Measurements from ENCODE around the gene SPEF2.

SPEF2 gene, protein sequence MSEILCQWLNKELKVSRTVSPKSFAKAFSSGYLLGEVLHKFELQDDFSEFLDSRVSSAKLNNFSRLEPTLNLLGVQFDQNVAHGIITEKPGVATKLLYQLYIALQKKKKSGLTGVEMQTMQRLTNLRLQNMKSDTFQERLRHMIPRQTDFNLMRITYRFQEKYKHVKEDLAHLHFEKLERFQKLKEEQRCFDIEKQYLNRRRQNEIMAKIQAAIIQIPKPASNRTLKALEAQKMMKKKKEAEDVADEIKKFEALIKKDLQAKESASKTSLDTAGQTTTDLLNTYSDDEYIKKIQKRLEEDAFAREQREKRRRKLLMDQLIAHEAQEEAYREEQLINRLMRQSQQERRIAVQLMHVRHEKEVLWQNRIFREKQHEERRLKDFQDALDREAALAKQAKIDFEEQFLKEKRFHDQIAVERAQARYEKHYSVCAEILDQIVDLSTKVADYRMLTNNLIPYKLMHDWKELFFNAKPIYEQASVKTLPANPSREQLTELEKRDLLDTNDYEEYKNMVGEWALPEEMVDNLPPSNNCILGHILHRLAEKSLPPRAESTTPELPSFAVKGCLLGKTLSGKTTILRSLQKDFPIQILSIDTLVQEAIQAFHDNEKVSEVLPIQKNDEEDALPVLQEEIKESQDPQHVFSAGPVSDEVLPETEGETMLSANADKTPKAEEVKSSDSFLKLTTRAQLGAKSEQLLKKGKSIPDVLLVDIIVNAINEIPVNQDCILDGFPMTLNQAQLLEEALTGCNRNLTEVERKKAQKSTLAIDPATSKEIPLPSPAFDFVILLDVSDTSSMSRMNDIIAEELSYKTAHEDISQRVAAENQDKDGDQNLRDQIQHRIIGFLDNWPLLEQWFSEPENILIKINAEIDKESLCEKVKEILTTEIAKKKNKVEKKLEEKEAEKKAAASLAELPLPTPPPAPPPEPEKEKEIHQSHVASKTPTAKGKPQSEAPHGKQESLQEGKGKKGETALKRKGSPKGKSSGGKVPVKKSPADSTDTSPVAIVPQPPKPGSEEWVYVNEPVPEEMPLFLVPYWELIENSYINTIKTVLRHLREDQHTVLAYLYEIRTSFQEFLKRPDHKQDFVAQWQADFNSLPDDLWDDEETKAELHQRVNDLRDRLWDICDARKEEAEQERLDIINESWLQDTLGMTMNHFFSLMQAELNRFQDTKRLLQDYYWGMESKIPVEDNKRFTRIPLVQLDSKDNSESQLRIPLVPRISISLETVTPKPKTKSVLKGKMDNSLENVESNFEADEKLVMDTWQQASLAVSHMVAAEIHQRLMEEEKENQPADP (N-terminal part only)

DNA sequence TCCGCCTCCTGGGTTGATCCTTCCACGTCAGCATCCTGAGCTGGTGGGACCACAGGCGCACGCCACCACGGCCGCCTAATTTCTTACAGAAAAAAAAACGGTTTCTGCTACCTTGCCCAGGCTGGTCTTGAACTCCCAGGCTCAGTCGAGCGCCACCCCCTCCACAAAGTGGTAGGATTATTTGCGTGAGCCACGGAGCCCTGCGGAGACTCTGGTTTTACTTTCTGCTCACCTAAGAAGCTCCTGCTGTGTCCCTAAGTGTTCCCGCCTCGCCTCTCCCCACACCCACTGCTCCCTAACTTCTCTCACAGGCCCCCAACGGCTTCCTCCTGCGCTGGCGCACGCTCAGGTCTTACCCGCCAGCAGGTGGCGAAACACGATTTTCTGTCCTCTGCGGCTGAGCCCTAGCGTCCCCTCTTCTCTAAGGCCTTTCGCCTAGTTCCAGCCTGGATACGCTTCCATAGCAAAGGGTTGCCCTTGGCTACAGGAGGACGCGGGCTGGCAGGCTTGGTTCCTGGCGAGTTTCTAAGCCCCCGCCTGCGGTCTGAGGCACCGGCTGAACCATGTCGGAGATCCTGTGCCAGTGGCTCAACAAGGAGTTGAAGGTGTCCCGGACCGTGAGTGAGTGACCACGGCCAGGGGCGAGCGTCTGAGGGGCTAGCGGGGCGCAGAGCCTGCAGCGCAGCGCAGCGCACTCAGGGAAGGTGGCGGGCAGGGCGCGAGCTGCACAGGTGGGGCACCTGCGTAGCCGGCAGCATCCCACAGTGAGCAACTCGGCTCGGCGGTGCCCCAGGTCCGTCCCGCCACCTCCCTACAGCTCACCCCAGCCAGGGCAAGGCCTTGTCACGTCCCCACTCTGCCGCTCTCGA, at the start of gene SPEF2:
Gene SPEF2 (plus strand): TSS at position 429 of the 869 bp plus-strand sequence. CDS start 135 bp downstream, at position 564.
- DNase-seq: peak; percentile 96

DNA sequence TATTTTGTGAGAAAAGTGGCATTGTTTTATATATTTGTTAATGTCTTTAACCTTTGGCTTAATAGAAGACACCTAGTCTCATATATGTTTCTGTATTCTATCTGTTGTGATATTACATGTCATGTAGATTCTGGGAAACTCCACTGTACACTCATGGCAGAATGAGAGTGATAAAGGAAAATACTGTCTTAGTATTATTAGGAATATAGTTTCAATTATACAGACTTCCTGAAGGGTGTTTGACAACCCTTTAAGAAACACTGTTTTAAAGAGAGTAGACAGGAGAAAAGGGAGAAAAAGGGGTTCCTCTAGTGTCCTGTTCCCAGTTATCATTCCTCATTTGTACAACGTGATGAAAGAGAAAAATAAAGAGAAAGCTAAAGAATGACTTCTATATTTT, 42.1 kb upstream of the SPEF2 start:
- DNase-seq: no peak

DNA sequence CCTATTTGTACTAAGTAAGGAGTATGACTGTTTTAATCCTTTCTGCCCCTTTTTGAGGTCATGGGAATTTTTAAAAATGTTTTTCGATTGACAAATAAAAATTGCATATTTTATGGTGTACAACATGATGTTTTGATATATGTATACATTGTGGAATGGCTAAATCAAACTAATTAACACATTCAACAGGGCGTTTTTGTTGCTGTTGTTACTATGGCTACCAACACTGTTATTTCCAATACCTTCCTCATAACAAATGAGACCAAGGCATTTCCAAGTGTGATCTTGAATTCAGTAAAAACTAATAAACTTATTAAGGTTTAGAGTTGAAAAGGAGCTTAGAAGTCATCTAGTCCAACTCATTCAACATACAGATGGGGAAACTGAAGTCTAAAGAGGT, 30.2 kb upstream of the SPEF2 start:
- DNase-seq: no peak

DNA sequence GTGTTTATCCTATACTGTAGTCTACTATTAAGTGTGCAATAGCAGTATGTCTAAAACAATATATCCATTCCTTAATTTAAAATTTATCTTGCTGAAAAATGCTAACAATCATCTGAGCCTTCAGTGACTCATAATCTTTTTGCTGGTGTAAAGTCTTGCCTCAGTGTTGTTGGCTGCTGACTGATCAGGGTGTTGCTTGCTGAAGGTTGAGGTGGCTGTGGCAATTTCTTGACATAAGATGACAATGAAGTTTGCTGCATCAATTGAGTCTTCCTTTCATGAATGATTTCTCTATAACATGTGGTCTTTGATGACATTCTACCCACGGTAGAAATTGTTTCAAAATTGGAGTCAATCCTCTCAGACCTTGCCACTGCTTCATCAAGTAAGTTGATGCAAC, 24.3 kb upstream of the SPEF2 start:
- DNase-seq: no peak

DNA sequence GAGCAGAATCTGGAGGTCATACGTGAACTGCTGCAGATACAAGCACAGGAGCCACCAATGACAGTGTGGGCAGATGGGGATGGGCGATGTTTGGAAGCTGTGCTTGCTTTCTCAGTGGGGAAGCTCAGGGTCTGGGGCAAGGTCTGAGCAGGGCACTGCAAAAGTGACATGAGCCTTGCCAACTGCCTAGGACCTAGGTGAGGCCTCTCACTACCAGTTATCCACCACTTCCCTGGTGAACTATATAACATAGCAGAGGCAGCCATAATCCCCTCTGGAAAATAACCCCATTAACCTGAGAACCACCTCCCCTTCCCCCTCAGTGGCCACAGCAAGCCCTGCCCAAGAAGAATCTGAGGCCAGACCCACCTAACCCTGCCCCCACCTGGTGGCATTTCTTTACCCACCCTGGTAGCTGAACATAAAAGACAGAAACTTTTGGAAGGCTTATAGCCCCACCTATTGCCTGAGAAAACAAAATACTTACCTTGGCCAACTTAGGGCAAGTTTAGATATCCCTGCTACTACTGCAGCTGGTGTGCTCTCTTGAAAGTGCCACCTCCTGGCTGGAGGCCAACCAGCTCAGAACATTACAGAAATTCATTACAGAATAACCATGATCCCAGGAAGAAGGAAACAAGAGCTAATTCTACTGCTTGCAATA, 18.8 kb upstream of the SPEF2 start:
- no peak for DNase-seq

DNA sequence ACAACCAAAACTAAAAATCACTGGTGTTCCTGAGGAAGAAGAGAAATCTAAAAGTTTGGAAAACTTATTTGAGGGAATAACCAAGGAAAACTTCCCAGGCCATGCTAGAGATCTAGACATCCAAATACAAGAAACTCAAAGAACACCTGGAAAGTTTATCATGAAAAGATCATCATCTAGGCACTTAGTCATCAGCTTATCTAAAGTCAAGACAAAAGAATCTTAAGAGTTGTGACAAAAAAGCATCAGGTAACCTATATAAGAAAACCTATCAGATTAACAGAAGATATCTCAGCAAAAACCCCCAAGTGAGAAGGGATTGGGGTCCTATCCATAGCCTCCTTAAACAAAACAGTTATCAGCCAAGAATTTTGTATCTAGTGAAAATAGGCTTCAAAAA, 17.1 kb upstream of the SPEF2 start:
- no peak for DNase-seq

DNA sequence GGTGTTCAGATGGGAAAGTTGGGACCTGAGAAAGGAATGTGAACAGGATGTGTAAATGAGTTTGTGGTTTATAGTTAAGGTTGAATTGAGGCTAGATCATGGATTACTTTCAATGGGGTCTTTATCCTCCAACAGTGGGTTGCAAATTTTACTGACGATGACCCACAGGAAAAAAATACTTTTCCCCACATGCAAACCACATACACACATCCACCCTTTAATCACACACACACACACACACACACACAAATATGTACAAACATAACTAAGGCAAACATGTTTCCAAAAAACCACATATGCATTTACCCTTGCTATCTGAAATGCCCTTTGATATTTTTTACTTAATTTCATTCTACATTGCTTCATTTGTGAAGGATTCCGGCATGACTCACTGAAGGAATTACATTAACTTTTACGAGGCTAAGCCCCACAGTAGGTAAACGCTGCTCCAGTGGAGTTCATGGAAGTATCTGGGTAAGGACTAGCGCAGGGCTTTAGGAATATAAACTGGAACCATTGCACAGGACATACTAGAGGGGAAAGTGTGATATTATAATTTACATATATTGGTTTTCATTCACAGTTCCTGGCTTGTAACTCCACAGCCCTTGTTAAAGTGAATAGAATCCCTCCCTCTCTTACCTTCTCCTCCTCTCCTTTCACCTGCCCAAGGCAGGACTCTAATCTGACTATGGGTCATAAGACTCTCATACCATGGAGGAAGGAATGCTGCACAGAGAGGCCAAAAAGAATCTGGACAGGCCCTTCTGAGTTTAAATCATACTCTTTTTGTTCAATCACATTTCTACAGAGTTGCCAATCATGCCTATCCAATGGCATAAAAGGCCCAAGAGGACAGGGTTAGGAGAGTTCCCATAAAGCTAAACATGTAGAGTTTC, 8.5 kb upstream of the SPEF2 start:
- peak; percentile 24 for DNase-seq

DNA sequence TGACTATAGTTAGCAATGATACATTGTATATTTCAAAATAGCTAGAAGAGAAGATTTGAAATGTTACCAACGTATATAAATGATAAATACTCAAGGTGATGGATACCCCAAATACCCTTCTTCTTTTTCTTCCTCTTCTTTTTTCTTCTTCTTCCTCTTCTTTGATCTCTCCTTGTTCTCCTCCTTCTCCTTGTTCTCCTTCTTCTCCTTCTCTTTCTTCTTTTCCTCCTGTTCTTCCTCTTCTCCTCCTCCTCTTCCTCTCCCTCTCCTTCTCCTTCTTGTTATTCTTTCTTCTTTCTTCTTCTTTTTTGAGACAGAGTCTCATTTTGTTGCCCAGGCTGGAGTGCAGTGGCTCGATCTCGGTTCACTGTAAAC, 616 bp upstream of the SPEF2 start:
- DNase-seq: no peak

DNA sequence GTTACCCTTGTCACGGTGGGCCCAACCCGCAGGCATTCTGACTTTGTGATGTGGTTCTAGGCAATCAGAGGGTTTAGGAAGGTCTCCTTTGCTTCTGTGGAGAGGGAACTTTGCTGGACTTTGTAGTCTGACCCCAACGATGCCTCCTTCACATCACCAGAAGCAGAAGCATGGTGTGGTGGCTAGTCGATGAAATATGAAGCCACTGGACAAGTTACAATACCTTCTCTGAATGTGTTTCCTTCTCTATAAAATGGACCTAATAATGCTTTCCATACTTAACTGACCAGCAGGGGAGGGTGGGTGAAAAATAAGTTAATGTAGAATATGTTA, 607 bp downstream of the SPEF2 start:
- no peak for DNase-seq

DNA sequence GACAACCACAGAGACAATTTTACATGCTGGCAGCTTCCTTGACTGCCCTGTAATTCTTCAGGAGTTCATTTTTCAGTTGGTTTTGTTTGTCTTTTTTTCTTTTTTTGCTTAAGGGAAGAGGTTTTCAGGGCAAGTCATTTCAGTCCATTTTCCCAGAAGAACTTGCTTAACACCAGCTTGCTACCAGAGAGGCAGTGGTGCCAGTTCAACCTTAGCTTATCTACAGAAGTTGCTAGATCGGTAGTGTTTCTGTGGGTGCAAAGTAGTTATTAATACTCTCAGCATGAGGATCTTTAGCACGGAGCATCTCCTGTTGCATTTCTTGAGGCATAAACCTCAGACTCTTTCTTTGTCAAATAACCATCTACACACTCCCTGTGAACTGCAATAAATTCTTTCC, 1.1 kb downstream of the SPEF2 start:
- DNase-seq: no peak

DNA sequence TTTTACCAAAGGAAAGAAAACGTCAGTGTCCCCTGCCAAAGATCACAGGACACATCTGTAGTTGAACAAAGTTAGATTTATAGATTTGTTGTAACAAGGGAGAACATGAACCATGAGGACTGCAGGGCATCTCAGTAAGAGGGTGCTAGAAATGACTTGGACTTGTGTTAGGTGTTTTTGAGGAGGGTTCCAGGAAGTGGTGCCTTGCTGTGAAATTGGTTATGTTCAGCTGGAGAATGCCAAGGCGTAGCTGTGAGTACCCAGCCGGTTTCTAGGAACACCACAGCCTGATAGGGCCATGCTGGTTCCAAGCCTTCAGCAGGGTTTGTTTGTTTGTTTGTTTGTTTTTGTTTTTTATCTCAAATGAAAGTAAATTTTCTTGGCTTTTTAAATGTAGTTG, 5.3 kb downstream of the SPEF2 start:
- DNase-seq: no peak

DNA sequence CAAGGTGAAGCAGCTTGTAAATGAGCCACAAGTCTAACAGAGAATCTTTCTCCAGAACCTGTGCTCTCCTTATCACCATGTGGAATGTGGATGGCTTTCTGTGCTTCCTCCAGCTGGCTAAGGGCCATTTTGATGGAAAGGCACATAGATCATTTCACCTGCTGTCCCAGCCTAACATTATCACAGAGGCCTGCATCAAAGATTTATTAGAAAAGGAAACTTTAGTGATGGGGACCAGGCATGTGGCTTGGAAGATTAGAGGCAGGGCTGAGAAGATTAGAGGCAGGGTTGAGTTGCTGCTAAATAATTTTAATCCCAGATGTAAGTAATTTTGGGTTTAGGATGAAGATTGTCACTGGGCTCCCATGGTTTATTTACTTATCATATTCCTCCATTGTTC, 6.3 kb downstream of the SPEF2 start:
- DNase-seq: no peak

DNA sequence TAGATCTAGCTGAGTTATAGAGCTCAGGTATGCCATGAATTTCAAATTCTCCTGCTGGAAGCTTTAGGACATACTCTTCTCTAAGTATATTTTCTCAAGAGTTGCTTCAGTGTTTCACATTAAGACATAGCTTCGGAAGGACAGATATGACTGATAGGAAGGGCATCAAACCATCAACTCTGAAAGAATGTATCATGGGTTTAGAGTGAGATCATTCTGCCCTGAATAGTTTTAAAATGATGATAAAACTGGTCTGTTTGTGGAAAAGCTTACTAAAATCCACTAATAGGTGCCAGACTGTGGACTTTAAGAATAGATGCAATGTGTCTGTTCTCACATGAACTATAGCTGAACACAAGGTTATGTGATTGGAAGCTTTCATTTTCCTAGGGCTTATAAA, 8.4 kb downstream of the SPEF2 start:
- DNase-seq: peak; percentile 65

DNA sequence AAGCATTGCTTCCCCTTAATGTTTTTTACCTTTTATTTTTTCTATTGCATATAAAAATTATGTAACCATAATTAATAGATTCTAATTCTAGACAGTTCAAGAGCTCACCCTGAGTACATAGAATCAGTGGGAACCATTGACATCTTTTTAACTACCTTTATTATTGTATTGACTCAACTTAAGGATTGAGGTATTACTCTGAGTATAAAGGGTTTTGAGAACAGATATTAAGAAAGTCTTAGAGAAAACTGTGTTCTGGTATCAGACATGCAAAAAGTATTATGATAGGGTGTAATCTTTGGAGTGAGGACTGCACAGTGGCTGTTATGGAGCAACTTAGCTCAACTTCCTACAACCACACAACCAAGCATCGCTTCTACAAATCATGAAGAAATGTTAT, 8.9 kb downstream of the SPEF2 start:
- no peak for DNase-seq

DNA sequence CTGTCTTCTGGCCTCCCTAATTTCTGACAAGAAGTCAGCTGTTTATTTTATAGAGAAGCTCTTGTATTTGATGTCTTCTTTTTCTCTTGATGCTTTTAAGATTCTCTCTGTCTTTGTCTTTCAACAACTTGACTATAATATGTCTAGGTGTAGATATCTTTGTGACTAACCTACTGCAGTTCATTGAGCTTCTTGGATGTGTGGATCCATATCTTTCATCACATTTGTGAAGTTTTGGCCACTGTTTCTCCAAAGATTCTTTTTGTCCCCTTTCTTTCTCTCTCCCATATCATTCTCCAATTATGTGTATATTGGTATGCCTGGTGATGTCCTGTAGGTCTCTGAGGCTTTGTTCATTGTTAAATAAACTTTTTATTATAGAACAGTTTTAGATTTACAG, 16.7 kb downstream of the SPEF2 start:
- DNase-seq: no peak

DNA sequence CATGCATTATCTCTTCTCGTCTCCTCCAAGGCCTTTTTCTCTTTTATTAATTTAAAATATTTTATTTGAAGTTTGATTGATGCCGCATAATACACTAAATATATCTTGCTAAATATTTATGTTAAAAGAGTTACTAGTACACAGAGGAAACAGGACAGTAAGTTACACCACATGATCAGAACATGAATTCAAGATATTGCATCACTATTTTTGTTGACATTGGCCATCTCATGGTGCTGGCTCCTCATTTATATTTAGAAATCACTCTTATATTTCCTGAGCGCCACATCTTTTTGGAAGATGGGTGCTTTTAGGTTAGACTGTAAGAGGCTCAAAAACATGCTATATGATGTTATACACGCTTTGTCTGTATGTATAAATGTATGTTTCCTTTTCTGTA, 23.0 kb downstream of the SPEF2 start:
- no peak for DNase-seq

DNA sequence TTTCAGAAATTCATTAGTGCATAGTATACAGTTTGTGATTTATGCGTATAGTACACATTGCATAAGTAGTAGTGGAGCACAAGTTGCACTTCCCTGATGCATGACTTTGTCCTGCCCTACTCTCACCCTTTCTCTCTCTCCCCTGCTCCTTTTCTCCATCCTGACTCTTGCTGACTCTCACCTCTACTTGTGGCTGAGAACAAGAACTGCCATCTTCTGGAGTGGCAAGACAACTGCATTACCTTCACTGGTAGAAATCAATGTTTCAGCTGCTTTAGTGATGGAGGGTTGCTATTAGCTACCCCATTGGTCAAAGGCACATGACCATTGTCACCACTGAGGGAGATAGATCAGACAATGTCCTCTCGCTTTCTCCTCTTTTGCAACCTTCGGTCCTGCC, 26.9 kb downstream of the SPEF2 start:
- DNase-seq: no peak

DNA sequence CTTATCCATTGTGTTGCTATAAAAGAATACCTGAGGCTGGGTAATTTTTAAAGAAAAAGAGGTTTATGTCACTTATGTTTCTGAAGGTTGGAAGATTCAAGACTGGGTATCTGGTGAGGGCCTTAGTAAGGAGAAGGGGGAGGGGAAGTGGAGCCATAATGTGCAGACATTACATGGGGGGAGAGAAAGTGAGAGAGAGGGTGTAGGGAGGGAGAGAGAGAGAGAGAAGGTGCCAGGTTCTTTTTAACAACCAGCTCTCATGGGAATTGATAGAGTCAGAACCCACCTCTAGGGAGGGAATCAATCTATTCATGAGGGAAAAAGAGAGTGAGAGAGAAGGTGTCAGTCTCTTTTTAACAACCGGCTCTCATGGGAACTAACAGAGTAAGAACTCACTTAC, 29.5 kb downstream of the SPEF2 start:
- DNase-seq: no peak

DNA sequence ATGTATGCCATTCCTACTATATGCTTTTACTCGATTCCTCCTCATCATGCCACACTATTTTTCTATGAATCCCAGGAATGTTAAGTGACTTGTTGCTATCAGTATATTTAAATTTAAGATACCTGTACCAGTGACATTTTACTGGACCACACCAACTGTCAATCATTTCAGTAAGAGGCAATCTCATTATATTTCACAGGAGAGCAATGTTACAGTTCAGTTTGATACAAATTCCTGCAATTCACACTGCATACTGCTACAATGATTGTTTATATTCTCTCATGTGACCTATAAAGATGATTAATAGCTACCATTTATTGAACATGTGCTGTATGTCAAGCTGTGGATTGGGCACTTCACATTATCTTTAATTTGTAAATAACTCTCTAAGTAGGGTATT, 30.0 kb downstream of the SPEF2 start:
- DNase-seq: no peak

DNA sequence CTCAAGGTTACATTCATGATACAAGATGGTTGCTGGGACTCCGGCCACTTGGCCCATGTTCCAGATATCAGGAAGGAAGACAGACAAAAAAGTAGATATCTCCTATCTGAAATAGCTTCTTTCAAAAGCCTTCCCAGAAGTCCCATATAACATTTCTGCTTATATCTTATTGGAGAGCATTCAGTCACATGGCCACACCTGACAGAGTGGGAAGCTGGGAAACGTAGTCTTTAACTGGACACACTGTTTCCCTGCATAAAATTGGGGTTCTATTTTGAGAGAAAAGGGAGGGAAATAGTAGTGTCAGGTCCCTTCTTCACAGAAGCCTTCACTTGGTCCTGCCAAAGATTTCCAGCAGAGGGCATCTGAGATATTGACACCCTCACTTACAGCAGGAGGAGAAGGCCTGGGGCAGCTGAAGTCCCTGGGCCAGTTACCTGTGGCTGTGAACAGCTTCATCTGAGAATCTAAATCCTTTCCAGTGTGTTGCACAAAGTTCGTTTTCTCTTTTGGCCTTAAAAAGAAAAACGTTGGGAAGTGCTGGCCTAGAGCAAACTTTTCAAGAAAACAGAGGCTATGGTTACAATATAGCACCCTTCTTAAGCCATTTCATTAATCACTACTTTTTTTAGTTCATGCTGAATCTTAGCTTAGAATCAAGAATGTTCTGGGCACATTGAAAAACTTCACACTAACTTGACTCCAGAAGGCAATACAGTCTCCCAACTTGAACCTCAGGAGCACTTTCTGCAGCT, 33.5 kb downstream of the SPEF2 start:
- peak; percentile 58 for DNase-seq

All from HCEC 1CT (cell line).